VCaP (cell line): ENCODE results near the gene GKAP1.
A peak's percentile ranks its signal among the peaks of the same experiment; 100 is the strongest.

Experiments used
- H3K27ac ChIP-seq: fragments of 450-650 bp; 2 replicates; pipeline ENCODE4 v1.5.1; 2017
- CTCF ChIP-seq: fragments of 450-650 bp; conservative IDR thresholded peaks from 2 replicates; pipeline ENCODE4 v1.5.1; 2017; ENCODE audit warnings: mild to moderate bottlenecking, moderate library complexity

GKAP1 gene

GRCh38 chr9:83714329-83714728, 103.2 kb downstream of the GKAP1 start:
- no peak overlapping the region for H3K27ac ChIP-seq

GRCh38 chr9:83708515-83709158, 108.9 kb downstream of the GKAP1 start:
- no peak; the same call in 1 of the 2 replicates for TF ChIP-seq CTCF

More at GRCh38 chr9:83714329-83714728, 103.2 kb downstream of the GKAP1 start:
- TF ChIP-seq CTCF: peak; percentile 43

GRCh38 chr9:83707768-83708514, 109.6 kb downstream of the GKAP1 start, which contains the start of gene UBQLN1:
Gene UBQLN1 (minus strand): TSS chr9:83707958. CDS start chr9:83707679, 279 bp downstream.
- H3K27ac ChIP-seq: peak within 1 kb of the TSS; percentile 98
- TF ChIP-seq CTCF: no peak

More at GRCh38 chr9:83708515-83709158, 108.9 kb downstream of the GKAP1 start:
- H3K27ac ChIP-seq: peak overlapping the region; percentile 98

- TF ChIP-seq CTCF: no peak
- H3K27ac ChIP-seq: peak overlapping the region; percentile 98
Observed at GRCh38 chr9:83707518-83707767, 110.1 kb downstream of the GKAP1 start.

GRCh38 chr9:83706676-83707517, 110.7 kb downstream of the GKAP1 start:
- TF ChIP-seq CTCF: no peak
- H3K27ac ChIP-seq: peak overlapping the region; percentile 98

- H3K27ac ChIP-seq: peak overlapping the region; percentile 98; the same call in 1 of the 2 replicates
Observed at GRCh38 chr9:83705219-83705651, 112.3 kb downstream of the GKAP1 start.

- no peak for TF ChIP-seq CTCF
- H3K27ac ChIP-seq: no peak overlapping the region
Observed at GRCh38 chr9:83701769-83702168, 115.8 kb downstream of the GKAP1 start.
